Mucosa of gallbladder (tissue), 1 donor: ENCODE data around the gene RHBDD2. TPM values are rescaled to one million over a fixed set of nuclear protein-coding genes. Genes with fewer than 3 reads are reported as not detected.
"Not testable (repeated sequence)": the region's sequence is repeated elsewhere in the genome, so short reads cannot be mapped to it uniquely, and the experiment has no call there.

Experiments used
- DNase-seq: peaks from one replicate; pipeline ENCODE4 v3.0.0-alpha.2; 2020; ENCODE audit warnings: low spot score
- total RNA-seq: library from RNA; stranded (reverse); gene quantifications from one replicate; pipeline ENCODE4 v1.2.1, GENCODE V29; 2021
- donor health status: DM: no; HTN: no; CAD: no.

RHBDD2 gene
- total RNA-seq, 1 donor from 2014 or later, result 56.4 TPM

DNA sequence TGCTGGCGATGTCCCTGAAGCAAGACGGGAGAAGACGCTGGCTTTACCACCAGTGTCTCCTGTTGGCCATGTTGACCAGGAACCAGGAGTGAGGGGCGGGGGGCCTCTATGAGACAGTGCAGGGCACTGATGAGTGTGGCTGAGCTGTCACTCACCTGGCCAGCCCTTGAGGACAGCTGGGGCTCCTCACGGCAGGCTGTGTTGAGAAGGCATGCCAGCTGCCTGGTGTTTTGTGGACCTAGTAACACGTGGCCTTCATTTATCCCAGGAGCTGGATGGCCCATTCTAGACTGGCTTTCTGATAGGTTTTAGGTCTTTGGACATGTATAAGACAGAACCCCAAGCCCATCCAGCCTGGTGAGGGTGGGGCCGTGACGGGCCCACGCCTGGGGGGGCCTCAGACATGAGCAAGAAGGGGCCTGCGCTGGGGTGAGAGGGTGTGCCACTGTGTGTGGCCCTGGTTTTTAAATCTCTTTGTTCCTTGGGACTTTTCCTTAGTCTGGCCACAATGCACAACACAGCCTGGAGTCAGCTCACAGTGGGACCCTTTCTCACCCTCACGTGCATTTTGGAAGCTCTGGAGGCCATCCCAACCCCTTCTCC lies 10.5 kb downstream of the RHBDD2 start:
- no peak for DNase-seq

- no peak for DNase-seq
Measured at GRCh38 chr7:75889826-75890225, 11.0 kb downstream of the RHBDD2 start.

DNA sequence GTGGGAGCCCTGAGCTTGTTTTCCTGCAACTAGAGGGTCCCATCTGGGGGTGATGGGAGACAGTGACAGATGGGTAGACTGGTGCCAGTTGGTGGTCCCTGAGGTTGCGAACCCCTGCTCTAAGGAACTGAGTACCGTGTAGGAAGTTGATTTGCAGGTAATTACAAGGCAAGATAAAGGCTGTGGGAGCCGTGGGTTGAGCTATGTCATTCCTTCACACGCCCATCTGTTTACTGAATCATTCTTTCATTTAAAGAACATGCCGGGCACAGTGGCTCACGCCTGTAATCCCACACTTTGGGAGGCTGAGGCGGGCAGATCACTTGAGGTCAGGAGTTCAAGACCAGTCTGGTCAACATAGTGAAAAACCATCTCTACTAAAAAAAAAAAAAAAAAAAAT lies 12.4 kb downstream of the RHBDD2 start:
- DNase-seq, result not testable (repeated sequence)

DNA sequence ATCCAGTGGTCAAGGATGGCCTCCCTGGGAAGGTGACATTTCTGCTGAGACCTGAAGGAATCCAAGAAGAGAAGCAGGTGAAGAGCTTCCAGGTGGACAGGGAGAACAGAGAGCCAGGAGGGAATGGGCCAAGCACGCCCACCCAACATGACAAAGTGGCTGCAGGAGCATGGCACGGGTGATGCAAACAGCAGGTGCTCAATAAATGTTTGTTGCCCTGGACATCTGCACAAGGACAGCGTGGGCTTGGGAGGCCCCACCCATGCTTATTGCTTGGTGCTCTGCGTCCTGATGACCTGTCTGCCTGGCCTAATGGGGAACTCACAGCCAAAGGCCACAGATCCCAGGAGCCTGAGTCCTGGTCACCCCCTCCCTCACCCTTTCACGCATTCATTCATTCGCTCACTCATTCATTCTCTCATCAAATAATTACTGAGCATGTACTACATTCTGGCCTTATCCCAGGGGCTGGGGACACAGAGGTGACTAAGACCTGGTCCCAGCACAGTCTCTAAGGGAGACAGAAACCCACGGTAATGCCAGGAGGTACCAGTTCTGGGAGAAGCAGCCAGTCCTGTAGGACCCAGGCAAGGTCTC lies 13.1 kb downstream of the RHBDD2 start:
- no peak for DNase-seq

DNA sequence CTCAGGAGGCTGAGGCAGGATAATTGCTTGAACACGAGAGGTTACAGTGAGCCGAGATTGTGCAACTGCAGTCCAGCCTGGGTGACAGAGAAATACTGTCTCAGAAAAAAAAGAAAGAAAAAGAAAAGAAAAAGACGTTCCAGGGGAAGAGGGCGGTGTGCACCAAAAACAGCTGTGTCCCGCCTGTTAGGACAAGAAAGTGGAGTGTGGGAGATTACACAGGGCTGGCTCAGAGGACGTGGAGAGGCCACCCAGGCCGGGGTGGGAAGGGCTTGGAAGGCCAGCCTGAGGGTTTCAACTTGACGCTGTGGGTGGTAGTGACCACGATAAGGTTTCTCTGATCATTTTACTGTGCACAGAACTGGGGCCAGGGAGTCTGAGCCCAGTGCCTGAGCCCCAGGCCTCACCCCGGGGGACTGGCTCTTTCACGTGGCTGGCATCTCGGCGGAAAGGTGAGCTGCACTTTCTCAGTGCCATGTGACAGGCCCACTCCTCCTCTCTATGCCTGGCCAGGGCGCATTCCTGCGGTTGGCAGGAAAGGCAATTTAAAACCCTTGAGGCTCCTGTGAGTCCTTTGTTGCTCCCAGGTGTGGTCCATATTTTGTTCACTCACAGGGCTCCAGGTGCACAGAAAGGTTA lies 13.9 kb downstream of the RHBDD2 start:
- DNase-seq, result peak; percentile 61

DNA sequence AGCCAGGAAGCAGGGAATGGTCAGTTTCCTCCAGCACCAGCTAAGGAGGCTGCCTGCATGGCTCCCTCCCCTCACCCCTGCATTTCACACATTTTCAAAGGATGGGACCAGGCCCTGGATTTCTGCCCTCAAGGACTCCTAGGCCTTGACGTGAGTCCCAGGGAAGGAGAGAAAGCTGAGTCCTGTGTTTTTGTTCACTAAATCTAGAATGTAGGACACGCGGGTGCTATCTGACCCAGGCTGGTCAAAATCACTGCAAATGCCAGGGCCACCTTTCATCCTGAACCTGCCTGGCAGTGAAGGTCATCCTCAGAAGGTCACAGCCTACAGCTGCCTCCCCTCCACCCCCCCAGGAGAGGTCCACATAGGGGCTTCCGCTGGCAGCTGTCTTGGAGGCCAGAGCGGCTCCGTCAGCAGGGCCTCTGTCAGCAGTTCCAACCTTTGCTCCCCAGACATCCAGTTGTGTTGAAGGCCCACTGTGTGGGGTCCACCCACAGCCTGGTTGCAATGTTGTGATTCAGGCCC lies 18.0 kb downstream of the RHBDD2 start:
- no peak for DNase-seq

DNA sequence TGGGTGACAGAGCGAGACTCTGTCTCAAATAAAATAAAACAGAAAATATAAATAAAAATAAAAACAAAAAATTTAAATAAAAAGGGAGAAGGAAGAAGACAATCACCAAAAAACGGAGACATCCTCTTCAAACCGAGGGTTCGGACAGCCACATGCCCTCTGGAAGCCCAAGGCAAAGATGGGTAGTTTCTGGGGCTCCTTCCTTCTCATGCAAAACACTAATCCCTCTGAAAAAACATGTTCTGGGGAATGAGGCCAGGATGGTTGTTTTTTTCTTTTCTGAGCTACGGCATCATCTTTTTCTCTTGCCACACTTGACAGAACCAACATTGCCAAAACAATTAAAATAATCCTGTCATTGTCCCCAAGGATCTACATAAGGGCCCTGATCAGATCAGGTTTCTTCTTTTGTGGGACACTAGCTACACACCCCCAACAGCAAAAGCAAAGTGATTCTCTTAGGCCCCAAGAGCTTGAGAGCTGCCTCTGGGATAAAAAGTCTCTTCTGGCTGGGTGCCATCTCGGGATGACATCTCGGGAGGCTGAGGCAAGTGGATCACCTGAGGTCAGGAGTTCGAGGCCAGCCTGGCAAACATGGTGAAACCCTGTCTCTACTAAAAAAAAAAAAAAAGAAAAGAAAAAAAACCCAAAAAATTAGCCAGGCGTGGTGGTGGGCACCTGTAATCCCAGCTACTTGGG lies 21.9 kb downstream of the RHBDD2 start:
- DNase-seq, result no peak

- peak; percentile 51 for DNase-seq
Measured at GRCh38 chr7:75905785-75906604, 27.2 kb downstream of the RHBDD2 start.

DNA sequence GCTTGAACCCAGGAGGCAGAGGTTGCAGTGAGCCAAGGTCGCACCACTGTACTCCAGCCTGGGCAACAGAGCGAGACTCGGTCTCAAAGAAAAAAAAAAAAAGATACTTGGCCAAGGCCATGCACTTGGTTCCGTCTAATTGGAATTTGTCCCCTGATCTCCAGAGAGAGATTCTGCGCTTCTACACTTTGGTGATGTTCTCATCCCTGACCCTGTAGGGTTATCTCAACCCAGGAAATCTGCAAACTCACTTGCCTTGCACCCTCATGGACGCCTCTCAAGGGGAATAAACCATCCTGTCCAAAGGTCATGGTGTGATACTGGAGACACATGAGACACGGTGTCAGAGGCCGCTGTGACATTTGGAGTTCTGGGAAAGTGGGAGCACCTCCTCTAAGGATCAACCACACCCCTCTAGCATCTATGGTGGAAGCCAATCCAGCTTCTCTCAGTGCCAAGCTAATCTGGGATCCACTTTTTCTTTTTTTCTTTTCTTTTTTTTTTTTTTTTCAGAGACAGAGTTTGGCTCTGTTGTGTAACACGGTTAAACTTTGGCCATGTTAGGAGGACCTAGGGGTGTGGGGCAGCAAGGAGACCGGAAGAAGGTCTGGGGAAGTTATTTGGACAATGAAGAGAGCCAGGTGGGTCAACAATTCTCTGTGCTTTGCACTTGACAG lies 28.3 kb downstream of the RHBDD2 start:
- DNase-seq, result no peak

- not testable (repeated sequence) for DNase-seq
Measured at GRCh38 chr7:75907668-75908039, 28.8 kb downstream of the RHBDD2 start.

GRCh38 chr7:75909521-75910132 lies 30.8 kb downstream of the RHBDD2 start:
- DNase-seq, result no peak

- DNase-seq, result not testable (repeated sequence)
Measured at GRCh38 chr7:75911186-75911585, 32.4 kb downstream of the RHBDD2 start.

GRCh38 chr7:75913437-75913836 lies 34.6 kb downstream of the RHBDD2 start:
- no peak for DNase-seq

DNA sequence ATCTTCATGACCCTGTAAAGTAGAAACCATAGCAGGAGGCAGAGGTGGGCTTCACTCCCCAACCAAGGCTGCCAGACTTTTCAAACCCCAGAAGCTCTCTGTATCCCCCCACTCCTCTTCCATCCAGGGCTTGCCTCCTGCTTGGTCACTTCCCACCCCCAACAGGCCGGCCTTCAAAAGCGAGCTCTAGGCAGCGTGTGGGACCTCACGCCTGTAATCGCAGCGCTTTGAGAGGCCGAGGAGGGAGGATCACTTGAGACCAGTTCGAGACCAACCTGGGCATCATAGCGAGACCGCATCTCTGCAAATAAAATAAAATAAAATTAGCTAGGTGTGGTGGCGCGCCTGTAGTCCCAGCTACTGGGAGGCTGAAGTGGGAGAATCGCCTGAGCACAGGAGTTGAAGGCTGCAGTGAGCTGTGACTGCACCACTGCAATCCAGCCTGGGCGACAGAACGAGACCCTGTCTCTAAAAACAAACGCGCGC lies 35.4 kb downstream of the RHBDD2 start:
- no peak for DNase-seq

DNA sequence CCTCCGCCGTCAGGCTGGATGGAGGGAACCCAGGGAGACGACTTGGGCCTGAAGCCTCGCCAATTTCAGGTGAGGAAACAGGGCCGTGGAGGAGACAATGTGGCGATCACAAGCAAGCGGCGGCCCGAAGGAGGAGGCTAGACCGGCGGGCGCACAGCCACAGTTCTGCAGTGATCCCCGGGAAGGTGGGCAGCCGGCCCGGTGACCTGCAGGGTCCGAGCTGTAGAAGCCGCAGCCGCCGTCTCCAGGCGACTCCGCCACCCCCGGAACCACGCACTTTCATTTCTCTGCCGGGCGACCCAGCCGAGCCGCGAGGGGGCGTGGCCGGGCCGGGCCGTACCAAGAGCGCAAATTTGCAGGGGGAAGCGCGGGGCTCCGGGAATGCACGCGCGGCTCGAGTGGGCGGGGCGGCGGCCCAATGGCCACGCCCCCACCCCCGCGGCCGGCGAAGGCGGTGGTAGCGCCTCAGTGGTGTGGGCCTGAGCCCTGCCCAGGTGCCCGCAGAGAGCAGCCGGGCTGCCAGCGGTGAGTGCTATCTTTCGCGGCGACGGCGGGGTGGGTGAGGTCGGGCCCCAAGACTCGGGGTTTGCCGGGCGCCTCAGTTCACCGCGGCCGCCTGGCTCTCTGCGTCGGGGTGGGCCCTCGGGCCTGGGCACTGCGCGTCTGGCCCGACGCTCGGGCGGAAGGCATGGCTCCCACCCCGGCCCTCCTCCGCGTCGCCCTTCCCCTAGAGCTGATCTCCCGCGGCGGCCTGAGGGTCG lies 36.0 kb downstream of the RHBDD2 start, which contains the start of gene POR:
POR (plus strand) TSS at position 501 of the 761 bp plus-strand sequence. CDS start 38,847 bp downstream, outside the sequence.
- peak; percentile 96 for DNase-seq

DNA sequence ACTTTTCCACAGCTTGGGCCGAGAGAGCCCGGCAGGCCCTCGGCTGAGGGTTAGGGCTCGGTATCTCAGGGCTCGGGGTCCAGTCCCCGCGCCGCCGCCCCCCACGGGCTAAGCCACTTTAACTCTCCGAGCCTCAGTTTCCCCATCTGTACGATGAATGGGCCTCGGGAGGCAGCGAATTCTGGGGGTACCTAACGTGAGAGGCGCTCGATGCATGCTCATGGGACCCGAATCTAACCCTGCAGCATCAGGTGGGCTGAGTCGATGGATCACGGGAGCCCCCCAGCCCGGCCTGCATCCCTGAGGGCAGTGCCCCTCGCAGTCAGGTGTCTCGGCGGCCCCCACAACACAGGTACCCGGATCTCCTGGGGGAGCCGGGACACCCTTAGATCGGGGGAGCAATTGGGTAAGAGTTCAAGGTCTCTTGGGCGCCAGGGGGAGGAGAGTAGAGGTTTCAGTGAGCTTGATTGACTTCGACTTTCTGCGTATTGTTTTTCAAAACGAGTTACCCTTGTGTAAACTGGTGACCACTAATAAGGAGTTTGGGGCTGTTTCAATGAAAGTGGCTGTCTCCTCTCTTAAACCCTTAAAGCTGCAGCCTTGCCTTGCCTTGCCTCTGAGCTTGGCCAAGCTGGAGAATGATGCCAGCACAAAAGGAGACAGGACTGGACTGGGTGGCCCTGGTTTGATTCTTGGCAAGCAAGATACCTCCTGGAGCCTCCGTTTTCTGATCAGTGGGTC lies 36.8 kb downstream of the RHBDD2 start:
- no peak for DNase-seq

DNA sequence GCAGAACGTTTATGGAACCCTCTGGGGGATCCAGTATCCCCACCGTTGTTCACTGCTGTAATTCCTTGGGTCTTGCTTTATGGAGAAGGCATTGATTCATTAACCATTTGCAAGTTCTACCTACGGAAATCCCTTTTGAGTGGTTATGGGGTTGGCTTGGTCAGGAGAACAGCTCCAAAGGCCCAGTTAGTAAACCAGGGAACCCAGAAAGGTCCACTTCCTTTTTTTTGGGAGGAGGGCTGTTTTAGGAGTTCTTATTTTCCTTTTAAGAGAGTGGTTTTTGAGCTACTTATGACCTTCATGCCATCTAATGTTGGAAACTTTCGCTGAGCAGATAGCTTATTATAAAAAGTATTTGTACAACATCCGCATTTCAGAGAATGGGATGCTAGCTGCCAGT lies 37.4 kb downstream of the RHBDD2 start:
- no peak for DNase-seq

DNA sequence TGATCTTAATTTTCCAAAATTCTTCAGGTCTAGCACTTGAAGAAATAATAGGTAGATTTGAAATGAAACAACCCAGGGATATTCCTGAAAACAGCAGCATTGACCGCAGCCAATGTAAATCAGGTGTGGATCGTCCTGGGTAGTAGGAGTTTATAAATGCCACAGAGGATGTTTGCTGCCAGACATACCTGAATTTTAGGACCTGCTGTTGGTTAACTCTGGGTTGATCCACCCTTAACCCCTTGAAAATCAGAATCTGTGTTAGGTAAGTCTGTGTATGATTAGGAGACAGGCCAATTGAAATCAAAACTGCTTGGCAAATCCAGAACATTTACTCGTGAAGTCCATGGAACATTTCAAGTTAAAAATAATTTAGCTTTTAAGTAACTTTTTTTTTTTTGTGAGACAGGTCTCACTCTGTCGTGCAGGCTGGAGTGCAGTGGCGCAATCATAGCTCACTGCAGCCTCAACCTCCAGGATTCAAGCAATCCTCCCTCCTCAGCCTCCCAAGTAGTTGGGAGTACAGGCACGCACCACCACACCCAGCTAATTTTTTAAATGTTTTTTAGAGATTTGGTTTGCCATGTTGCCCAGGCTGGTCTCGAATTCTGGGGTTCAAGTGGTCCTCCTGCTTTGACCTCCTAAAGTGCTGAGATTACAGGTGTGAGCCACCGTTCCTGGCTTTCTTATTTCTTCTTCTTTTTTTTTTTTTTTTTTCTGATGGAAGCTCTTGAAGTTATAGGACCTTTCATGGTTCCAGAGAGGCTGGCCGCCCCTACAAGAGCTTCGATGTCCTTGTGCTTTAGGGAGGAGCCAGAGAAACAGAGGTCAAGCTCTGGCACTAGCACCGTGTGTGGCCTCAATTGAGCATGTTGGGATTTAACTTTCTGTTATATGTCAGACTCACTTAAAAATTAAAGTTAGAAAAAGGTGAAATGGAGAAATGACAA lies 38.1 kb downstream of the RHBDD2 start:
- no peak for DNase-seq
